C4-2B (cell line): ENCODE measurements around the gene ALDH4A1.

ENCODE experiments used
- H3K27ac ChIP-seq: fragments of 450-650 bp; 2 replicates; pipeline ENCODE4 v1.5.1; 2017
- CTCF ChIP-seq: fragments of 450-650 bp; conservative IDR thresholded peaks from 2 replicates; pipeline ENCODE4 v1.5.1; 2017; ENCODE audit warnings: mild to moderate bottlenecking
- ZFX ChIP-seq: fragments of 450-650 bp; IDR thresholded peaks from 2 replicates; pipeline ENCODE4 v1.6.1; 2017

Gene ALDH4A1

GRCh38 chr1:18938008-18938706, 35.8 kb upstream of the ALDH4A1 start:
- H3K27ac ChIP-seq = no peak overlapping the region
- no peak for TF ChIP-seq ZFX
- no peak for TF ChIP-seq CTCF

- H3K27ac ChIP-seq = no peak overlapping the region
These were observed 35.2 kb upstream of the ALDH4A1 start for GRCh38 chr1:18937539-18937938.

GRCh38 chr1:18936814-18937481, 34.6 kb upstream of the ALDH4A1 start:
- TF ChIP-seq ZFX = no peak
- no peak for TF ChIP-seq CTCF
- H3K27ac ChIP-seq = no peak overlapping the region

More at GRCh38 chr1:18937539-18937938, 35.2 kb upstream of the ALDH4A1 start:
- no peak for TF ChIP-seq ZFX
- TF ChIP-seq CTCF = no peak

- no peak overlapping the region for H3K27ac ChIP-seq
- no peak for TF ChIP-seq ZFX
- no peak for TF ChIP-seq CTCF
These were observed 34.1 kb upstream of the ALDH4A1 start for GRCh38 chr1:18936471-18936813.

GRCh38 chr1:18934205-18935000, 32.0 kb upstream of the ALDH4A1 start:
- TF ChIP-seq ZFX (no peak), CTCF (no peak)
- H3K27ac ChIP-seq = no peak overlapping the region

- H3K27ac ChIP-seq = no peak overlapping the region
- TF ChIP-seq ZFX (no peak), CTCF (no peak)
These were observed 30.5 kb upstream of the ALDH4A1 start for GRCh38 chr1:18932879-18933278.

GRCh38 chr1:18932387-18932786, 30.0 kb upstream of the ALDH4A1 start:
- H3K27ac ChIP-seq = no peak overlapping the region
- TF ChIP-seq CTCF (no peak), ZFX (no peak)
